D341Med (cell line): ENCODE measurements around the gene MOCS1.
A peak's percentile ranks its signal among the peaks of the same experiment; 100 is the strongest.

Source experiments
- DNase-seq: peaks from one replicate; pipeline ENCODE4 v3.0.0; 2012; ENCODE audit warnings: low spot score

MOCS1 gene

DNA sequence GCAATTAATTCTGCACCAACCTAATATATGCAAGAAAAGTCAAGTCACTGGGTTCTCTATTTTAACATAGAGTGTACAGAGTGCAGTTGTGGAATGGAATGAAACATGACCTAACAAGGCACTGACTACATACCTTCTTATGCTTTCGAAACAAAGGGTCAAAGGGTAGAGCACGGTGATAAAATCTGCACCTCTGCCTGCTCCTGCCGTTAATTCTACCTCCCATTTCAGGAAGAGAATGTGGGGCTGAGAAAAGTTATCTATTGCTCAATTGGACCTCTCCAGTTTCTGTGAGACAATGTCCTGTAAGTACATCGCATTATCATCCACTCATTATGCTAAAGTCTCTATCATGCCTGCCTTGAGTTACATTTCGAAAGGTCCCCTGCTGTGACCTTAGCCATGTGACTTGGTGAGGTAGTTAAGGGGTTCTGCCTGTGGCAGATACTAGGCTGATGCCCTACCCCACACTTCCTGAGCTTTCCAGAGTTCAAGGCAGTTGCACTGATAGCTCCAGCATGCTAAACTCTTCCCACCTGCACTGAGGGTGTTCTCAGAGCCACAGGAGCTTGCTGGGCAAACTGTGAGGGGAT, 14.0 kb upstream of the MOCS1 start:
- no peak for DNase-seq

DNA sequence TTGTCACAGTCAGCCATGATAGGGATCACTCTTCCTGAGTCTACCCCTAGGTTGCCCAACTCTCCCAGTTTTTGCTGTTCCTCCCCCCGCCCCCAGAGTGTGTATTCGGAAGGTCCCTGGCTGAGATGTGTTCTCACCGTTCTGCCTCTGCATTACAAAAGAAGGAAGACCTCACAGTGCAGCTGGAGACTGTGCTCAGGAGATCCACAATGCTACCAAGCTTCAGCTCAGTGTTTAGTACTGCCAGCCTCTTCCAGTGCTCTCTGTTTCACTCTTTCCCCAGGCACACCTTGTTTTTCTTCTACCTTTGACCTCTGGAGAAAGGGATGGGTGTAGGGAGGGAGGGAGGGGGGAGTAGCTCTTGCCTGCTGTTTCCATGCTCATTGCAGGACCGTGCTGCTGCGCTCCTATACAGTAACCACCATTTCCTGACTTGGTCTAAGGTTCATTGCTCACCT, 13.4 kb upstream of the MOCS1 start:
- no peak for DNase-seq

DNA sequence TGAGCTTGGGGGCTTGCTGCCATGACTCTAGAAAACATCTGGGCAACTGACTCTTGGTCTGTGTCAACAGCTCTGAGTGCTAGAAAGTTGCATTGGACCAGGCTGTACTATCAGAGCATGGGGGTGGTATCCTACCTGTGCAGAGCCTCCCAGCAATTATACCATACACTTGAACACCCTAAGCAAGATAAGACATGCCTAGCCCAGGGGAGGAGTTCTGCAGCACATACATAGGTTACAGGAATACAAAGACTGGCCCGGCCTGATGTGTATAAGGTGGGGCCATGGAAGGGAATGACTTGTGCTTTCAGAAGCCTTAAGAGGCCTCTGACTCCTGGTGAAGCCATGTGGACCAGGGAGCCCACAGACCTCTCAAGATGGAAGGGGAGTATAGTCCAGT, 11.4 kb upstream of the MOCS1 start:
- no peak for DNase-seq

DNA sequence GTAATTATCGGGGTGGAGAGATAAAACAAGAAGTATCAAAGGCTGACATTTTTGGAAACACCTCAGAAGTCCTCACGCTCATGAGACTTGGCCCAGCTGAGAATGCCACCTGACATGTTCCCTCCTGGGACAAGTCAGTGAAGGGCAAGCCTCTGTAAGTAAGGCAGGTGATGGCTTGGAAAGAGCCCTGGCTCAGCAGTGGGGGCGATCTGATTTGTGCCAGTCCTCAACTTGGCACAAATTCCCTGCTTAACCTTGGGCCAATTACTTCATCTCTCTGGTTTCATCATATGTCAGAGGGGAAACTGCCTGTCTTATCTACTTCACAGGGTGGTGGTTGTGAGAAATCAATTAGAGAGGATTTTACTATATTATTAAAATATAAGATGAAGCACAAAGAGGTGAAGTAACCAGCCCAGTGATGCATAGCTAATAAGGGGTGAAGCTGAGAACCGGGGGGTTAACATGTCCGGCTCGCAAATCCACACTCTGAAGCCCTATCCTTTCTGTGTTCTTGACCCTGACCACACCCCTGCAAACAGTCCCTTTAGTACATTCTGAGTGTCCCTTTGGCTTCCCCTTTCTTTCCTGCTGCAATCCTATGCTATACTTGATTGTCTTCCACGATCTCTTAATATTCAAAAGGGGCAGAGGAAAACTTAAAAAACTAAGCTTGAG, 8.8 kb upstream of the MOCS1 start:
- no peak for DNase-seq

DNA sequence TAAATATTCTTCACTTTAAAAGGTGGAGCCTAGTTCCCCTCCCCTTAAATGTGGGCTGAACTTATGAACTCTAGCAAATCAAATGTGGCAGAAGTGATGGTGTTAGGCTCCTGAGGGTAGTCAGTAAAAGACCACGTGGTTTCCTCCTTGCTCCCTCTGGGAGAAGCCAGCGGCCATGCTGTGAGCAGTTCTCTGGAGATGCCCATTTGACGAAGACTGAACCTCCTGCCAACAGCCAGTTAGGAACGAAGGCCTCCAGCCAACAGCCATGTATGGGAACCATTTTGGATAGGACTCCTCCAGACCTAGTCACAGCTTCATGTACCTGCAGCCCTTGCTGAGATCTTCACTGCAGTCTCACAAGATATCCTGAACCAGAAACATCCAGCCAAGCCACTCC, 7.6 kb upstream of the MOCS1 start:
- no peak for DNase-seq

DNA sequence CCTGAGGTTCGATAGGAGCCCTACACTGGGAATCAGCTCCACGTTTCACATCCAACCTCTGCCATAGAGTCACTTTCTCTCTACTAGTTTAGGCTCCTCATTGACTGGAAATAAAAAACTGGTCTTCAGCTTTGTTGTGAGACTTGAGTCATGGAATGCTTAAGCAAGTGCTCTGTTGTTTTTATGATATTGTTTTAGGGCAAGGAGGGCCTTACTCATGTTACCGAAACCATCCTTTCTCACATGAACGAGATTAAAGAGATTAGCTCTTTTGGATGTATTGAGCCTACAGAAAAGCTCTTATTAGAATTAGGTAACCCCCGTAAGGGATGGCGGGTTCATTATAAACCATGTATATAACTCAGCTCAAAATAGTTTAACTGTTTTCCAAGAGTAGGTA, 6.9 kb upstream of the MOCS1 start:
- no peak for DNase-seq

DNA sequence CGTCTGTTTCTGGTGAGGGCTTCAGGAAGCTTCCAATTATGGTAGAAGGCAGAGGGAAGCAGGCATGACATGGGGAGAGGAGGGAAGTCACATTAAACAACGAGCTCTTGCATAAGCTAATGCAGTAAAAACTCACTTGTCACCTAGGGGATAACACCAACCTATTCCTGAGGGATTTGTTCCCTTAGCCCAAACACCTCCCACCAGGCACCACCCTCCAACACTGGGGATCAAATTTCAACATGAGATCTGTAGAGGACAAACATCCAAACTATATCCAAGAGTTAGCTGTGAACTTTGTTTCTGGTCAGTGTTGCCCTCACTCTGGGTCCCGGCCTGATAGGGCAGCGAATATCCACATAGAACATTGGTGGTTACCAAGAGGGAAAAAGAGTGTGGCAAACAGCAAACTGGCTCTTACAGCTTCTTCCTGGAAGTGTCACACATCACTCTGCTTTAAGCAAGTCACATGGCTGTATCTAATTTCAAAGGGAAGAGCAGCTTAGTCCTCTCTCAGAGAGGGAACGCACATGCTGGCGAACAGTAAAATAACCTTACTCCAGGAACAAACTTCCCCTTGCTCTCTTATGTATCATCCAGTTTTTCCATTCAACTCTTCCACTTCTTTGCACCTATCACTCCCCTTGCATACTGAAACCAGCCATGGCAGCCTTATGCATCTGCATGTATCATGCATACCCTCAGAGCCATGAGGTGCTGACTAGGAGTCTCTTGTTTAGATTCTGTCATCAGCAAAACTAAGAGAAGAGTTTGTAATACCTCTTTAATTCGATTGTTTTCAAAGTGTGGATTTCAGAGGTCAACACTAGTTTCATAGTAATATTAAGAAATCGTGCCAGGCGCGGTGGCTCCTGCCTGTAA, 4.8 kb upstream of the MOCS1 start:
- peak; percentile 52 for DNase-seq

DNA sequence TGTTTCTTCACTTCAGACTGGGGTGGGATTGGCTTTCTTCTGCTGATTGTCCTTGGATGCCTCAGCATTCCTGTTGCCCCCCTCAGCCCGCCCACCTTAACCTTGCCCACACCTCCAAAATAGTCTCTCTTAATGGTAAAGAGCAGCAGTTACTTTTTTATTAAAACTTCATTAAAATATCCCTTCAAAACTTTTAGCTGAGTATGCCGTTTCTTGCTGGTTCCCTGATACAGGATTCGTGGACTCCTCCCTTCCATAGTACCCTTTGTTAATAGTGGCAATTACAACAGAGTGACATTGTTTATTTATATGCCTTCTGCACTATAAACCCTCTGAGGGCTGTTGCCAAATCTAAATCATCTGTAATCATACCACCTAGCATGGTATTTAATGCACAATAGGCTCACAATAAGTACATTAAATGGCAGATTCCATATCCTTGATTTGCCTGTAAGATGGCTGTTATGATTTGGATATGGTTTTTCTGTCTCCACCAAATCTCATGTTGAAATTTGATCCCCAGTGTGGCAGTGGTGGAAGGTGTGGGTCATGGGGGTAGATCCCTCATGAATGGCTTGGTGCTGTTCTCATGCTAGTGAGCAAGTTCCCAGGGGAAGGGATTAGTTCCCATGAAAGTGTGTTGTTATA, 3.5 kb upstream of the MOCS1 start:
- DNase-seq = no peak

DNA sequence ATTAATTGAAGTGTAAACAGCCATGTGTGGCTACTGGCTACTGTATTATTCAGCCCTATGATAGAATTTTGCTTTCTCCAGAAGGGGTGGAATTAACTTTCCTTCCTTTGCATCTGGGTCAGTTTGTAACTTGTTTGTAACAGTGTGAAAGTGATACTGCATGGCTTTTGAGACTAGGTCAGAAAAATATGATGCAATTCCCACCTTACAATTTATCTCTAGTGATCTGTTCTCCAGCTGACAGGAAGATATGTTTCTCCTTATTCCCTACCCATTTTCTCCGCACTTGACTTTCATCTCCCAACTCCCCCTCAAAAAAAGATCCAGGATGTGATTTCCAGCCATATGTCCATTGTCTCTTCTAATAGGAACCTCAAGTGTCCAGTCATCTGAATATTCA, 2.6 kb upstream of the MOCS1 start:
- DNase-seq = no peak

DNA sequence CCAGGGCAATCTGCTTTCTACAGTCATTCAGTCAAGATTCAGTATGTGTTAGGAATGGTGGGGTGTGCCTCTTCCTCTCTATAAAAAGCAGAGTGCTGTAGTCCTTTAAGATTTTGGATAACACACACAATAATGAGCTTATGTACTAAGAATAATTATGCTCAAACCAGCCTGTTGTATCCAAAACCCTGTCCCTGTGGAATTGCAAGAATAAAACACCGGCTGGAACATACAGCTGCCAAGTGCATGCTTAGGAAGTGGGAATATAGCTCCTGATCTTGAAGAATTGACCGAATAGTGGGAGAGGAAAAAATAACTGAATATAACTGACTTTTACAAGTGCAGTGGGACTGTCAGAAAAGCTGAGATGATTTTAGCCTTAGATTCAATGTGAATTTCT, 979 bp upstream of the MOCS1 start:
- DNase-seq = peak; percentile 56

DNA sequence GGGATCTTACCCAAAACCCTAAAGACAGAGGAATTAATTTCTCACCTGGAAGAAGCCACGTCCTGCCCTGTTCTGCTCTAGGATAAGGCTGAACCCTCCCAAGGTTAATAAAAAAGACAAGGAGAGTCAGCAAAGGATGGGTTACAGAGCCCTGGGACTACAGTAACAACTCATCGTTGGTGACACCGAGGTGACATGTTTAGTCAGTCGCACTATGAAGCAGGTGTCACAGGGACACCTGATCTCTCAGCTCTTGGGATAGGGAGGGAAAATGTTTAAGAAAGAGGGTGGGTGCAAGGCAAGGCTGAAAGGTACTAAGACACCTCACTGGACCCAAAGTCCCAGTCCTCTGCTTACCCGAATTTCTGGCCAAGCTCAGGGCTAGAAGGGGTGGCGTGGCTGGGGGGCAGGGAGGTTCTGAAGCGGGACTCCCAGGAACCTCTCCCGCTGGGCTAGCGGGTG, 562 bp downstream of the MOCS1 start:
- DNase-seq = no peak

DNA sequence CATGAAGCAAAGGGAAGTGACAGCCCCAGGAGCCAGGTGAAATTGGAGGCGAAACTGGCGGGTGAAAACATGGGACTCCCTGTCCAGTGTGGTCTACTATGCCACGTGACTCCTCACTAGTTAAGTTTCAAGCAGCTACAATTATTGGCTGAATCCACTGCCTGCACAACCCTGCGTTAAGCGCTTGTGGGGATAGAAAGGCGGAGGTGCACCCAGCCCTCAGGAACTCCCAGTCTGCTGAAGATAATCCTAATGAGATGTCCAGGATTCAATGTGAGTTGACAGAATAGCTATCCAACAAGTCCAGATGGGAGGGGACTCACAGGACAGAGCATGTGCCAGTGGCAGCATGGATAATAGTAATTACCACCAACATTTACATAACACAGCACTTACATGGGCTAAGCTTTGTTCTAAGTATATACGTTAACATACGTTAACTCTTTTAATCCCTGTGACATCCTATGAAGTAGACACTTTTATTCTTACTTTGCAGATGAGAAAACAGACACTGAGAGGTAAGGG, 1.8 kb downstream of the MOCS1 start:
- peak; percentile 62 for DNase-seq

DNA sequence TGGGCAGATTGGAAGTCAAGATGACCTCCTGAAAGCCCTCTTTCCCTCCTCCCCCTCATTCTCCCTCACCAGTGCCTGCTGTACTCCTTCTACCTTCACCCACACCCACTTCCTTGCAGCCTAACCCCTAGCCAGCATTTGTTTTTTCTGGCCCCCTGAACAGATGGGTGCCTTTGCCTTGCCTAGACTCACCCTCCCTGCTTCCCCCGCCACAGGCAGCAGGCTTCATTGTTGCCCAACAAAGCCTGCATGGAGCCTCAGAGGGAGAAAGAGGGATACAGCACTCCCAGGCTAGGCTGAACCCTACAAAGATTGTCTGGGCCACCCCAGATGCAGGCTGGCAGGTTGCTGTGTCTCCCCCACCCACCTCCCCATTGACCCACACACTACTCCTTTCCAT, 2.7 kb downstream of the MOCS1 start:
- no peak for DNase-seq

DNA sequence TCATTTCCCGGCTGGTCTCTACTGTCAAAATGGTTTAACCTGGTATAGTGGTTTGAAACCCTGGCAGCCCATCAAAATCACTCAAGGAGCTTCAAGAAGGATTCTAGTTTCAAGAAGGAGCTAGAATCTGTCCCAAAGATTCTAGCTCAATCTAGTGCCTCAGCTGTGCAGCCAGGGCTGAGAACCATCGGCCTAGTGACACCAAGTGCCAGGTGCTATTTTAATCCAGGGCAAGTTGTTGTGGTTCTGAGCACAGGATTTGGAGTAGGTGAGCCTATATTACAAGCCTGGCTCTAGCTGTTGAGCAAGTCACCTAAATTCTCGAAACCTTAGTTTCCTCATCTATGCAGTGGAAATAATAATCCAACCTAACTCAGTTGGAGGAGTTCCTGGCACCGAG, 3.7 kb downstream of the MOCS1 start:
- DNase-seq = no peak

DNA sequence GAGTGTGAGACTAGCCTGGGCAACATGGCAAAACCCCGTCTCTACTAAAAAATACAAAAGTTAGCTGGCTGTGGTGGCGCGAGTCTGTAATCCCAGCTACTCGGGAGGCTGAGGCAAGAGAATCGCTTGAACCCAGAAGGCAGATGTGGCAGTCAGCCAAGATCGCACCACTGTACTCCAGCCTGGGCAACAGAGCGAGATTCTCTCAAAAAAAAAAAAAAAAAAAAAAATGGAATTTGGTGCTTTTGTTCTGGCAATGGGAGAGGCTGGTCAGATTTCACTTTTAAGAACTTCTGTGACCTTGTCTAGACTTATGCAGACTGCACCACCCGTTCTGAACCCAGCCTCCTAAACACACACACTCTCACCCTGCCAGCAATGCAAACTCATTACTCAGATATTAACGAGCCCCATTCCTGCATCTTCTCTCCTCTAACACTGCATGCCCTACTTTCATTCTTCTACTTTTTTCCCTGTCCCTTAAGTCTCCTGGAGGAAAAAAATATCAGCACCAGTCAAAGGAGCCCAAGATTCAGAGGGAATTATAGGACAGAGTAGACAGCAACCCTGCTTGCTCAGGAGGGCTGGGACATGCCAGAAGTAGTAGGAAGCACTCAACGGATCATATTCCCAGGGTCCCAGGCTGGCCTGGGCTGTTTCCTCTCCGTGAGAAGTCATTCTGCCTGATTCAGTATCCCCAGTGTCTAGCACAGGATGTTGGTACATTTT, 4.4 kb downstream of the MOCS1 start:
- no peak for DNase-seq

DNA sequence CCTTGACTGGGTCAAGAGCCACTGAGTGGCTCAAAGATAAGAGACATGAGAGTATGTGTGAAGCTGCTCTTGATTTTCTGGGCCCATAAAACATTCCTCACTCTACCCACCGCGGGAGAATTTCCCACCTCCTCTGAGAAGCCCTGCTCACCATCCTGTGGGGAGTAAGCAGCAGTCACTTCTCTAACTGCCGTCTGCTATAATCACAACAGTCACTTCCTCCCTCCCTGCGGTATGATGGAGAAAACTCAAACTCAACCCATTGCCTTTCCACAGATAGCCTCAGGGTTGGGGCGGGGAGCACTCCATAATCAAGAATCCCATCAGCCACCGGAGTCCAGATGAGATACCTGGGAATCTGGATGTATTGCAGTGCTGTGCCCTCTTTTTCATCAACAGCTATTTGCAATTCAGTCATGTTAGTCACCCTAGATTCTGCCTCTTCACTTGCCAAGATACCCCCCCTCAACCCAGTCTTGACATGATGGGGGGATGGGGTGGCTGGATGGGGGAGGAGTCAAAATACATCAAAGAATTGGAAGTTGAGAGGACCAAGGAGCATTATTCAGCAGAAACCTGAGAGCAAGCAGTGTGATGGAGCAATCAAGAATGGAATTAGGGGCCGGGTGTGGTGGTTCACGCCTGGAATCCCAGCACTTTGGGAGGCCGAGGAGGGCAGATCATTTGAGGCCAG, 5.1 kb downstream of the MOCS1 start:
- DNase-seq = no peak

DNA sequence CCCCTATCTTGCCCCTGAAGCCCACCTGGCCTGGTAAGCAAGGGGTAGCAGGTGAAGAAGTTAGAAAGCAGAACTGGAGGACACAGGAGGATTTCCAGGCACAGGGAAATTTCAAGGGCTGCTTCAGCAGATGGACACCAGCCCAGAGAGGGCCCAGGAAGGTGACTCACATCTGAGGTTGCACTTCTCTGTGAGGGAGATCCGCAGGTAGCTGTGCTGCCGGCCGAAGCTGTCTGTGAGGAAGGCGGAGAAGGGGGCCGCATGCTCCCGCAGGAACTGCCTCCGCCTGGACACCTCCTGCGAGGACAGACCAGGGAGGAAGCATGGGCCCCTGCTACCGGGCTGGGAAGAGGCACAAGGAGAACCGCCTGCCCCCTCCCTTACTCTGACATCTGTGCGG, 7.1 kb downstream of the MOCS1 start:
- no peak for DNase-seq

DNA sequence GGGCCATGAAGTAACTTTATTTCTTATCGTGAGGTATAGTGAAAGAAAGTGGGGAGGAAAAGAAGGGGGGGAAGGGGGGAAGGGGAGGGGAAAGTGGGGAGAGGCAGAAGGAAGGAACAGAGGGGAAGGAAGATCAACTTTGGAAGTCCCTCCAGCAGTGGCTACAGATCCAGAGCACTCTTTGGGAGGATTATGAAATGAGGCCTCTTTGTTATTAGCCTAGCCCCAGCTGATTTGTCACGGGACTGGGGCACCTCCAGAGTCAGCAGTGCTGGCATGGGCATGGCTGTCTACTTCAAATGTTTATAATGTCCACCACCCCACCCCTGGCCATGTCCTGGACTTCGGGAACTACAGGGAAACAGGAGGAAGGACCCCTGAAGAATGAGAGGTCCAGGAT, 7.6 kb downstream of the MOCS1 start:
- no peak for DNase-seq

DNA sequence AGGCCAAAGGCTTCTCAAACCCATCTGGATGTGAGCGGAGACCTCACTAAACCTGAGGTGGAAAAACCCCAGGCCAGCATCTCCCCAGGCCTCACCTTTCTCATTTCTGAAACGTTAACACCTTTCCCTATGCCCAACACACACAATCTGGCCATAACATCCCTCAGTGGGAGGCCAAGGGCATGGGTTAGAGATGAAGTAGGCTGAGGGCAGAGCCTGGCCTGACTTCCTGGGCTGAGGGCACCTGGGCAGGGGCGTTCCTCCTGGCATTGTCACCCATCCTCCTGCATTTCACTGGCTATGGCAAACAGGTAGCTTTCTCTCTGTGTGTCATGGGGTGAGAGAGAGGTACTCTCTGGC, 8.4 kb downstream of the MOCS1 start:
- no peak for DNase-seq

DNA sequence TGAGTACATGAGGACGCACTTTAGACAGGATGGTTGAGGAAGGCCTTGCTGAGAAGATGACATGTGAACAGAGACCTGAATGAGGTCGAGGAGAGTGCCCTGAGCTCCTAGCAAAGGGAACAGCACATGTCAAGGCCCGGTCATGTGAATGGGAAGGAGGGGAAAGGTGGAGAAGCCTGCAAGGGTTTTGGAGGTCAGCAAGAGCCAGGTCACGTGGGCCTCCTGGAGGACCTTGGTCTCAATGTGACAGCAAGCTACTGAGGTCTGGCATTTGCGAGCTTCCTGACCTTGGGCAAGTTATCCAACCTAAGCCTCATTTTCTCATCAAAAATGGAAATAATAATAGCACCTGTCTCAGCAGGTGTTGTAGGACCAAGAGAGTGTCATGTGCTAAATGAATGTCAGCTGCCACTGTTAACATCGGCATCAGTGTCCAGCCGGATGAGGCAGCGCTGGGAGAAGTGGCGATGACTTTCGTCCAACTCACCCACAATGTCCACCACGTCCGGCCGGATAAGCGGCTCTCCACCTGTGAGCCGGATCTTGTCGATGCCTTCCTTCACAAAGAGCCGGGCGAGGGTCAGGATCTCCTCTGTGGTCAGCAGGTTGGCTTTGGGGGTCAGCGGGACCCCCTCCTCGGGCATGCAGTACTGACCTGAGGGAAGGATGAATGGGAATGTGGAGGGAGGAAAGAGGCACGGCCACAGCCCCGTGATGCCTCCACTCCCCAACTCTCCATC, 8.9 kb downstream of the MOCS1 start:
- no peak for DNase-seq
